Hepatic stellate cell (primary cell): ENCODE results near the gene SGMS1.

Experiments
- DNase-seq: peaks from one replicate; pipeline ENCODE4 v3.0.0; 2011; ENCODE audit warnings: low spot score

The SGMS1 gene

DNA sequence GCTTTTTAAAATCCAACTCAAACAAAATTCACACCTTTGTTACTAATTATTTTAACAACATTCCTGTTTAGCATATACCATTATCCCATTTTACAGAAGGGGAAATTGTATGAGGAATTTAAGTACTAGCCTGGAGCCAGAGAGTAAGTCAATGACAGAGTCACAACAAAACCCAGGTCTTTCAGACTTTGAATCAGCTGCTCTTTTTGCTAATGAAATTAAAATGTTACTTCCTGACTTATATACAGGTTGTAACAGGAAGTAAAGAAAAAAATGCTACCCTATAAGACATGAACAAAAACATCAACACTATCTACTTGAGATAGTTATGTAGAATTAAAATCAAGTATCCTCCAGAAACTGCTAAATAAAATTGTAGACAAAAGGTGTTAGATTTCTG lies 289.9 kb downstream of the SGMS1 start:
- no peak for DNase-seq

- DNase-seq: no peak
These were observed 291.5 kb downstream of the SGMS1 start for GRCh38 chr10:50332108-50332842.

DNA sequence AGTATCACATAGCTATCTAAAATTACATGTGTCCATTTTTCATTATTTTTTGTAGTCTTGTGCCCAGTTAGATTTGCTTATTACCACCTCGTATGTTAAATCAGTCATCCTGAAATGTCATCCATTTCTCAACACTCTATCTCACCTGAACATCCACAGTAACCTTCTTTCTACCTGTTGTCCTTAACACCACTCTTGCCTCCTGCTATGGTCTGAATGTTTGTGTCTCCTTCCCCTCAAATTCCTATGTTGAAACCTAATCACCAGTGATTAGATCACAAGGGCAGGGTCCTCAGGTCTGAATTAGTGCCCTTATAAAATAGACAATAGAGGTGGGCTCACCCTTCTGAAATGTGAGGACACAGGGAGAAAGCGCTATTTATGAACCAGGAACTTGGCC lies 292.3 kb downstream of the SGMS1 start:
- DNase-seq: no peak

GRCh38 chr10:50326757-50327701 lies 296.7 kb downstream of the SGMS1 start:
- peak; percentile 20 for DNase-seq

GRCh38 chr10:50326172-50326555 lies 297.6 kb downstream of the SGMS1 start:
- DNase-seq: no peak

GRCh38 chr10:50325449-50326171 lies 298.1 kb downstream of the SGMS1 start:
- peak; percentile 70 for DNase-seq

DNA sequence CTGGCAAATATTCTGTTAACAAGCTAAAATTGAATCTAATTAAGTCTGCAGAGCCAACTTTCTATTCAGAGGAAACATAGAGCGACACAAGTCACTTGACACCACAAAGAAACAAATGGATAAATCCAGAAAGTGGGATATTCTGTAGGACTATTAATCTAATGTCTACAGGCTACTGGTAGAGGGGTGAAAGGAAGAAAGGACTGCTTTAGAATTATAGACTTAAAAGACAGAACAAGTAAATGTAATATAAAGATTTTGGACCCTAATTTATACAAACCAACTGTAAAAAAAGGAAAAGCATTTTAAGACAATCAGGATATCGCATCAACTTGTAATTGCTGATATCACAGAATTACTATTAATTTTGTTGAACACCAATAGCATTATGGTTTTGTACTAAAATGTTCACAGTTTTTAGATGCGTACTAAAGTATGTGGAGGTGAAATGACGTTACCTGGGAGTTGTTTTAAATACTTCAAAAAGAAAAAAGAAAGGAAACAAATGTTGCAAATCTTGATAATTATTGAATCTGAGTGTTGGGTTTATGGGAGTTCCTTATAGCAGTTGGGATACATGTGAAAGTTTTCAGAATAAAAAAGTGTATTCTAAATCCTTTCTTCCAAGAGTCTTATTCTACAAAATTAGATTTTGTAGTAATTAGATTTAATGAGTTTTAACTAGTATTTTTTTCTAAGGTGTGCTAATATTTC lies 298.9 kb downstream of the SGMS1 start:
- no peak for DNase-seq

GRCh38 chr10:50324046-50324445 lies 299.7 kb downstream of the SGMS1 start:
- DNase-seq: no peak

DNA sequence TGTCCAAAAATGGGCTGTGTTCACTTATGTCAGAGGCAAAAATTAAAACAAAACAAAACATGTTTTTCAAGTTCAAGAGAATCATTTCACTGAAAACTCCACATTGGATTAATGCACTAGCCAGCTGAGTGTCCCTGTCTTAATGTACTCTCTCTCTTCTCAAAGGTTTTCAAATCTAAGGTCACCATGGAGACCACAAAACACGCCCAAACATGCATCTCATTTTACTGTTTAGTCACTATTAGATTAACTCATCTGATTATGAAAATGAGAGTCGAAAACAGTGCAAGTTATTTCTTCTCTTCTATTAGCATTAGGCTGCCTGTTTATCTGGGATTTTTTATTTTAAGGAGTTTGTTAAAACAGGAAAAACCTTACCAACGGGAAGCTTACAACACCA lies 301.7 kb downstream of the SGMS1 start:
- peak; percentile 12 for DNase-seq

DNA sequence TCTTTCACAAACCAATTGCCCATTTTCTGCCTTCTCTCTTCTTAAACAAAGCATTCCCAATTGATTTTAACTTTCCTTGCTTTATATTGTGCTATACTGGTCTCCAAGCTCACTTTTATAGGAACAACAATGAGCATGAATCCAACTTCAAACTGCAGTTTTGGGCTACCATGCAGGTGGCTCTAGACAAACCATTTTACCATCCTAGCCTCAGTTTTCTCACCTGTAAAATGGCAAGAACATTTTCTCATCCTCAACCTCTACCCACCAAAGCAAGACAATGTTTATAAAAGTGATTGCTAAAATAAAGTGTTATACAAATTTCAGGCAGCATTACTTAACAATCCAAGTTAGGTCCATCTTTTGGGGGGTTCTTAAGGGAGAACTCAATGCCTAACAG lies 305.6 kb downstream of the SGMS1 start:
- no peak for DNase-seq

DNA sequence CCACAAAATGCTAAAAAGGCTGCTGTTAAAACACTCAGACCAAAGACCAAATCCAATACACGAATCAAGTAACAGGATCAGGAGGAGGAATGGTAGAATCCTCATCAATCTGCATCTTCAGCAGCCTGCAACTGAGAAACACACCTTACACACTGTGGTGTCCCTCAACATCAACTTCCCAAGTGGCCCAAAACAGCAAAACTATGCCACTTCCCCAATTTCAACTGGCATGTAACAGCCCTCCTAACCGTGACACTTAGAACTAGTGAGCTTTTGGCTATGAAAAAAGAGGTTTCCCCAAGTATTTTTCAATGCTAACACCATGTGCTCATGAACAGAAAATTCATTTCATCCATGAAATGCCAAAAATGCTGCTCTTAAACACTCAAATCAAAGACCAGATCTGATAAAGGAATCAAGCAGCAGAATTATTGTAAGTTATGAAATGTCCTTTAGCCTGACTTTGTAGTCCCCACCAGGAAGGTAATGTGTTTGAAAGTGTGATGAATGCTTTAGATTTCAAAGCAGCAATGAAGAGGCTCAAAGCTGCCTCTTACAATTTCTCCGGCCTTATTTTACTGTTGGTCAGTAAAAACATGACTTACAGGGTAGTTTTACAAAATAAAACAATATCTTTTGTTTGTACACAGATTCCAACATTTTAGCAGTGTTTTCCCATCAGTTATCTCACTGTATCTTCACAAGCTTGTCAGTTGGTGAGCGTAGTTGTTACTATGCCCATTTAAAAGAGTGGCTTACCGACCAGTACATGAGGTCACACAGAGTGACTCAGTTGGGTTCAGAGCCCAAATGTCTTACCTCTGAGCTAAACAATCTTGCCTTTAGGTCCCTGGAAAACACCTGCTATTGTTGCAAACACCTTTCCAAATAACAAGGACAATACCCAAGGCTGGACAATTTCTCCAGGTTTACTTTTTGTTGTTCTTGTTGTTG lies 306.8 kb downstream of the SGMS1 start:
- no peak for DNase-seq

- DNase-seq: no peak
These were observed 307.6 kb downstream of the SGMS1 start for GRCh38 chr10:50316174-50316573.

DNA sequence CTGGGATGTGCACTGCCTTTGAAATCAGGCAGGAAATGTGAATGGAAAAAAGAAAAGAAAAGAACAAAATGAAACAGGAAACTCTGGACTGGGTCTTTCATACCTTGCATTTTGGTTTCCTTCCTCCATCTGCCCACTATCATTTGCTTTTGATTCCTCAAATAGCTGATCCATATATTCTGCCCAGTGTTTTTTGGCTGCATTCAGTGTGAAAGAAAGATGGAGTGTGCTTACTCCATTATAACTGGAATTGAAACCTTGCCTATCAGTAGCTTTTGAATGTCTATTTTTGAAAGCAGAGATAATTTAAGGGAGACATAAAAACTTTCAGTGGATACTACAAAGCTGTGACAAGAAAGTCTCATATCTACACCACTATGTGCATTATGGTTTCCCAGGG lies 308.3 kb downstream of the SGMS1 start:
- no peak for DNase-seq

- DNase-seq: no peak
These were observed 309.3 kb downstream of the SGMS1 start for GRCh38 chr10:50314169-50315071.

DNA sequence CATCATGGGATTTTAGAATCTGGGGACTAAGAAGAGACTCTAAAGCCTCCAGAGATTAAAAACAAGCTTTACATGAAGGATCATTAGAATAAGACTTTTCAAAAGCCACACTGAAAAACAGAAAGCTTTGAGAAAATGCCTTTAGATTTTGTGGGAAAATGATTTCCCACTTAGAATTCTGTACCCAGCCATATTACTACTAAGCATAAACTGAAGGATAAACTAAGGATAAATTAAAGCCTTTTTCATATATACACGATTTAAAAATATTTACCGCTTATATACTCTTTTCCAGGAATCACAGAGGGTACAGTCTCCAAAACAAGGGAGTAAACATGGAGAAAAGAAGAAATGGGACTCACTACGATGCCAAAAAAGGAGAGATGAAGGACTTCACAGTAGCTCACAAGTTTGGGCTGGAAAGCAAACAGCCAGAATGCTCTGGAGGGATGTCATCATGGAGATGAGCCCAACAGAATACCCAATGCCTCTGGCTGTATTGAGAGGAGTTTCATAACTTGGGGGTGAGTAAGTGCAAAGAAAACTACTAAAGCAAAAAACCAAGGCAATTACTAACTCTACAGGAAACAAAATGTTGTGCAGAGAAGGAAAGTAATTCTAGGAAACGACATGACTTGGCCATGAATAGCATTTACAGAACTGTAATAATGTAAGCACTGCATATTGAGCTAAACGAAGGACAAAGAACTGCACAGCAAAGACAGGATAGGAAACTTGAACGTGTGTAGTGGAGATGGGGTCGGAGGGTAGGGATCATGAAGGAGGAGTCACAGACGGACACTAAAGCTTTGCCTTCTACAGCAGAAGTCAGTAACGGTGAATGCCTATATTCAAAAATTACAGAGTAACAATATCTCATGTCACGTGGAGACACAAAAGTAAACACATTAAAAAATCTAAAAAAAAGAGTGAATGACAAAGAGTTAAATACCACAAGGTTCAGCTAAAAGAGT lies 311.0 kb downstream of the SGMS1 start:
- peak; percentile 31 for DNase-seq

- DNase-seq: no peak
These were observed 313.1 kb downstream of the SGMS1 start for GRCh38 chr10:50310560-50311174.

DNA sequence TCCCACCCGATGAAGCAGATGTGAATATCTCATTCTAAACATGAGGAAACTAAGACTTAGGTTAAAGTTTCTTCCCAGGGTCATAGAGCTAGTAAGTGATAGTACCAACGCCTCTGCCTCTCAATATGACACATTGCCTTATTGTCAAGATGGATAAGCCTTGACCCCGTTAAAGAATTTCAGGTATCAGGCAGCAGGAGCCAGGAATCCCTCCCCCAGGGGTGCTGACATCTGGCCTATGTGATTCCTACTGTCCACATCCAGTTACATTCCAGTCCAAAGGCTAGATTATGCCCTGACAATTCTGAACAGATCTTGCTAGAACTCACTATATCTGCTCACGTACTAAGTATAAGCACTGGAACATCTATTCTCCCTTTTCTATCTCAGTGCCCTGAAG lies 314.4 kb downstream of the SGMS1 start:
- no peak for DNase-seq

DNA sequence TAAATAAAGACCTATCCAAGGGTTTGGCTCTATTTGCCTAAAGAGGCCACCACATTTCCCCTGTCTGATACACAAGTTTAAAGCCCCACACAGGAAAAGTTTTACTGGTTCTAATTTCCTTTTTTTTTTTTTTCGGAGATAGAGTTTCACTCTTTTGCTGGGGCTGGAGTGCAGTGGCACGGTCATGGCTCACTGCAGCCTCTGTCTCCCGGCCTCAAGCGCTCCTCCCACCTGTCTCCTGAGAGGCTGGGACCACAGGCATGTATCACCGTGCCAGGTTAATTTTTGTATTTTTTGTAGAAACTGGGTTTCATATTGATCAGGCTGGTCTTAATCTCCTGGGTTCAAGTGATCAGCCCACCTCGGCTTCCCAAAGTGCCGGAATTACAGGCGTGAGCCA lies 319.1 kb downstream of the SGMS1 start:
- DNase-seq: no peak
